GM12878 (cell line): ENCODE data around the gene PPP4R1. TPM values are rescaled to one million over a fixed set of nuclear protein-coding genes. Genes with fewer than 3 reads are reported as not detected.

Experiments used
- ATAC-seq: fragments of 200-7000 bp; cut with Tn5 transposase; 3 replicates; pipeline ENCODE4 v1.9.1; 2020; ENCODE audit warnings: mild to moderate bottlenecking, moderate library complexity
- BruUV-seq: library from RNA; stranded (reverse); fragments of 400-500 nt; replicated peaks from 2 replicates; lab custom pipeline; 2021; lab: Mats Ljungman, UMichigan
- CTCF ChIA-PET: fragments of 300-600 bp; sonication (Branson Sonifier 250); formaldehyde crosslinking; extraction: SDS; loops from one replicate; lab custom pipeline; 2021; ENCODE audit warnings: inconsistent platforms; lab: Yijun Ruan, JAX
- POLR2A ChIA-PET: fragments of 350-600 bp; formaldehyde crosslinking; extraction: SDS; loops from one replicate; lab custom pipeline; 2021; ENCODE audit warnings: inconsistent platforms; lab: Charles Lee
- RAD21 ChIA-PET: fragments of 300-600 bp; sonication (Branson Sonifier 250); formaldehyde crosslinking; loops from one replicate; lab custom pipeline; 2023; ENCODE audit warnings: antibody characterized with exemption; ENCODE audit not compliant: unreplicated experiment; lab: Charles Lee
- SMC1A ChIA-PET: fragments of 300-600 bp; sonication (Branson Sonifier 250); formaldehyde crosslinking; loops from one replicate; lab custom pipeline; 2023; ENCODE audit not compliant: unreplicated experiment, uncharacterized antibody; lab: Charles Lee
- DNase-seq: peaks from one replicate; pipeline ENCODE4 v3.0.0-alpha.2; 2011; ENCODE audit warnings: low read depth, low spot score
- FAIRE-seq: peaks from 3 replicates; lab custom pipeline; 2011; peaks lifted over from hg19 to GRCh38; lab: Jason Lieb, UNC
- H2AFZ ChIP-seq: 2 replicates; pipeline ENCODE4 v1.6.0; 2011; ENCODE audit warnings: low read depth, low read length, control low read depth; ENCODE audit not compliant: control insufficient read depth
- H3K27ac ChIP-seq: 2 replicates; pipeline ENCODE4 v1.5.1; 2011; ENCODE audit warnings: control low read depth; ENCODE audit not compliant: control insufficient read depth, insufficient read depth
- H3K27me3 ChIP-seq, 2 experiments: replicated peaks in 1 of 2; 2 replicates each; pipeline versions ENCODE4 v1.6.0 to v1.6.1; 2011; ENCODE audit warnings: low read length in 1 of 2; ENCODE audit not compliant: control insufficient read depth in 2 of 2, insufficient read depth in 2 of 2
- H3K36me3 ChIP-seq, 2 experiments: 2 replicates each; pipeline ENCODE4 v1.5.1; 2011; ENCODE audit warnings: low read length in 1 of 2; ENCODE audit not compliant: control insufficient read depth in 2 of 2, insufficient read depth in 2 of 2
- H3K4me1 ChIP-seq: 2 replicates; pipeline ENCODE4 v1.6.1; 2011; ENCODE audit warnings: mild to moderate bottlenecking, low read length, moderate library complexity, mixed read lengths; ENCODE audit not compliant: control insufficient read depth, insufficient read depth
- H3K4me2 ChIP-seq: 2 replicates; pipeline ENCODE4 v1.6.0; 2011; ENCODE audit warnings: control low read depth; ENCODE audit not compliant: control insufficient read depth, insufficient read depth
- H3K4me3 ChIP-seq: fragments of 200-600 bp; sonication (generic); 2 replicates; pipeline ENCODE4 v1.5.1; 2016
- H3K79me2 ChIP-seq: 2 replicates; pipeline ENCODE4 v1.6.0; 2011; ENCODE audit warnings: low read length; ENCODE audit not compliant: control insufficient read depth, insufficient read depth
- H3K9ac ChIP-seq: 2 replicates; pipeline ENCODE4 v1.8.0; 2011; ENCODE audit warnings: low read length, control low read depth, mixed read lengths; ENCODE audit not compliant: control insufficient read depth, insufficient read depth
- H3K9me3 ChIP-seq: replicated peaks from 3 replicates; pipeline ENCODE4 v1.5.1; 2011; ENCODE audit warnings: mild to moderate bottlenecking, low read length; ENCODE audit not compliant: control insufficient read depth, insufficient read depth
- H4K20me1 ChIP-seq: 2 replicates; pipeline ENCODE4 v1.6.0; 2011; ENCODE audit not compliant: control insufficient read depth, insufficient read depth
- CHD2 ChIP-seq: IDR thresholded peaks from 2 replicates; pipeline ENCODE4 v1.6.1; 2011; ENCODE audit warnings: low read depth, low read length, improper control_type of control experiment, borderline replicate concordance
- DPF2 ChIP-seq: fragments of 450-650 bp; IDR thresholded peaks from 2 replicates; pipeline ENCODE4 v1.6.1; 2017; ENCODE audit warnings: mild to moderate bottlenecking
- EED ChIP-seq: sonication (generic); IDR thresholded peaks from 2 replicates; pipeline ENCODE4 v1.6.1; 2016; ENCODE audit warnings: antibody characterized with exemption, low read depth
- IKZF2 ChIP-seq, 2 experiments: fragments of 450-650 bp; IDR thresholded peaks; 2 replicates each; pipeline ENCODE4 v1.6.1; 2017; ENCODE audit warnings: mild to moderate bottlenecking in 2 of 2, moderate library complexity in 2 of 2
- MYB ChIP-seq: fragments of 150-350 bp; IDR thresholded peaks from 2 replicates; pipeline ENCODE4 v1.6.1; 2014; ENCODE audit warnings: mild to moderate bottlenecking, low read depth, low read length, borderline replicate concordance
- NFIC ChIP-seq: IDR thresholded peaks from 2 replicates; pipeline ENCODE4 v1.6.1; 2012; ENCODE audit warnings: low read depth, mild to moderate bottlenecking, inconsistent platforms, low read length, moderate library complexity
- NFXL1 ChIP-seq: fragments of 450-650 bp; IDR thresholded peaks from 2 replicates; pipeline ENCODE4 v1.6.1; 2017; ENCODE audit warnings: antibody characterized with exemption, mild to moderate bottlenecking, borderline replicate concordance
- SP1 ChIP-seq: IDR thresholded peaks from one replicate; pipeline ENCODE4 v1.6.1; 2011; ENCODE audit warnings: low read depth, low read length
- TBL1XR1 ChIP-seq: IDR thresholded peaks from 2 replicates; pipeline ENCODE4 v1.6.1; 2012; ENCODE audit warnings: low read depth, low read length, improper control_type of control experiment
- TCF7 ChIP-seq: IDR thresholded peaks from 2 replicates; pipeline ENCODE4 v1.6.1; 2014; ENCODE audit warnings: antibody characterized with exemption, borderline replicate concordance
- WGBS: methylation state at CpG from one replicate; pipeline ENCODE4 v1.1.6; 2016; ENCODE audit warnings: low lambda C conversion rate; ENCODE audit not compliant: insufficient replicate concordance, insufficient coverage; ENCODE audit errors: missing lambda C conversion rate; 5-methylcytosine and 5-hydroxymethylcytosine counted together
- in situ Hi-C: fragments of 300-500 bp; cut with MboI; formaldehyde crosslinking; loops from 9 replicates; pipeline ENCODE4 v1.14.3; 2018; ENCODE audit warnings: mixed read lengths
- intact Hi-C: fragments of 100-400 bp; cut with micrococcal nuclease; formaldehyde crosslinking; loops from one replicate; pipeline ENCODE4 v1.14.2; 2022; ENCODE audit not compliant: unreplicated experiment
- polyA plus RNA-seq, 11 experiments: library from polyadenylated mRNA; depleted of rRNA in 4 of 11; unstranded in 6 of 11; stranded (reverse) in 5 of 11; fragments of >200 nt; fragmentation: Nextera tagmentation in 4 of 11; fragmentation: Illumina TruSeq in 1 of 11; extraction: Ambion mirVana in 4 of 11; extraction: Trizol in 1 of 11; gene quantifications; 1 replicate in 1 of 11; 2 replicates in 10 of 11; pipeline versions ENCODE4 v1.2.1 to v1.2.3, GENCODE V29; 2011 to 2016; ENCODE audit warnings: inconsistent platforms in 2 of 11, missing spikeins in 2 of 11, low read depth in 1 of 11
- total RNA-seq, 4 experiments: library from RNA; depleted of rRNA in 3 of 4; stranded (reverse); fragments of >200 nt in 3 of 4; fragmentation: Illumina TruSeq in 1 of 4; extraction: Trizol in 1 of 4; gene quantifications; 2 replicates each; pipeline versions ENCODE4 v1.2.1 to v1.2.3, GENCODE V29; 2013 to 2021
- TF ChIP-seq, protein P1 (sequence below): fragments of 450-650 bp; IDR thresholded peaks from 2 replicates; pipeline ENCODE4 v1.6.1; 2017; ENCODE audit warnings: mild to moderate bottlenecking, moderate library complexity

The PPP4R1 gene
- total and polyA plus RNA-seq, 10 of the 15 experiments (the other 5 are each of a cell fraction or from before 2014, with no cell fraction given), result 10.9 to 44.4 (median 26.0) TPM

DNA sequence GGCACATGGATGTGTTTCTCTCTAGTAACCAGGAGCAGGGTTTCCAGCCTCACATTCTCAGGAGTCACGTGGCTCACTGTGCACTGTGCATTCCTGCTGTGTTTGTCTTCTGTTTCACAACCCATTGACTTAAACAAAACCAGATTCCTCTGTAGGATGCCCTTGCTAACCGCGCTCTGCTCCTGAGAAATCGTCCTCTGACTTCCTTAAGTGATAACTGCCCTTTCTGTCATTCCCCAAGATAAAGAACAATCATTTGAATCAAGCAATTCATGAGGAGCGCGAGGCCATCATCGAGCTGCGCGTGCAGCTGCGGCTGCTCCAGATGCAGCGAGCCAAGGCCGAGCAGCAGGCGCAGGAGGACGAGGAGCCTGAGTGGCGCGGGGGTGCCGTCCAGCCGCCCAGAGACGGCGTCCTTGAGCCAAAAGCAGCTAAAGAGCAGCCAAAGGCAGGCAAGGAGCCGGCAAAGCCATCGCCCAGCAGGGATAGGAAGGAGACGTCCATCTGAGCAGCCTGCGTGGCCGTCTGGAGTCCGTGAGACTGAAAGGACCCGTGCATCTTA, 78.8 kb downstream of the PPP4R1 start:
- intact Hi-C loops, result no loop called here
- Histone ChIP-seq H3K9ac (no peak overlapping the region), H4K20me1 (no peaks in the 10 kb centered on the region), H3K36me3 (peaks cover 9 to 19% of the 10 kb centered on the region in 2 experiments), H3K9me3 (no peaks in the 10 kb centered on the region), H3K27me3 (no peaks in the 10 kb centered on the region), H3K4me2 (no peak overlapping the region), H2AFZ (no peak overlapping the region), H3K4me3 (no peak overlapping the region), H3K27ac (no peak overlapping the region), H3K79me2 (no peaks in the 10 kb centered on the region), H3K4me1 (no peaks in the 10 kb centered on the region)
- no peak for FAIRE-seq
- DNase-seq, result no peak
- 96% methylated on average over 27 of the region's 27 CpGs for WGBS
- ChIA-PET RAD21 (no interaction called here), CTCF (no interaction called here), POLR2A (no interaction called here), SMC1A (no interaction called here)
- TF ChIP-seq DPF2 (no peak), MYB (no peak), IKZF2 (IDR thresholded peaks at IDR 0.05) (no peak), NFXL1 (no peak), CHD2 (no peak), EED (no peak), TCF7 (no peak), NFIC (no peak), TBL1XR1 (no peak), SP1 (no peak)
- TF ChIP-seq, protein P1, sequence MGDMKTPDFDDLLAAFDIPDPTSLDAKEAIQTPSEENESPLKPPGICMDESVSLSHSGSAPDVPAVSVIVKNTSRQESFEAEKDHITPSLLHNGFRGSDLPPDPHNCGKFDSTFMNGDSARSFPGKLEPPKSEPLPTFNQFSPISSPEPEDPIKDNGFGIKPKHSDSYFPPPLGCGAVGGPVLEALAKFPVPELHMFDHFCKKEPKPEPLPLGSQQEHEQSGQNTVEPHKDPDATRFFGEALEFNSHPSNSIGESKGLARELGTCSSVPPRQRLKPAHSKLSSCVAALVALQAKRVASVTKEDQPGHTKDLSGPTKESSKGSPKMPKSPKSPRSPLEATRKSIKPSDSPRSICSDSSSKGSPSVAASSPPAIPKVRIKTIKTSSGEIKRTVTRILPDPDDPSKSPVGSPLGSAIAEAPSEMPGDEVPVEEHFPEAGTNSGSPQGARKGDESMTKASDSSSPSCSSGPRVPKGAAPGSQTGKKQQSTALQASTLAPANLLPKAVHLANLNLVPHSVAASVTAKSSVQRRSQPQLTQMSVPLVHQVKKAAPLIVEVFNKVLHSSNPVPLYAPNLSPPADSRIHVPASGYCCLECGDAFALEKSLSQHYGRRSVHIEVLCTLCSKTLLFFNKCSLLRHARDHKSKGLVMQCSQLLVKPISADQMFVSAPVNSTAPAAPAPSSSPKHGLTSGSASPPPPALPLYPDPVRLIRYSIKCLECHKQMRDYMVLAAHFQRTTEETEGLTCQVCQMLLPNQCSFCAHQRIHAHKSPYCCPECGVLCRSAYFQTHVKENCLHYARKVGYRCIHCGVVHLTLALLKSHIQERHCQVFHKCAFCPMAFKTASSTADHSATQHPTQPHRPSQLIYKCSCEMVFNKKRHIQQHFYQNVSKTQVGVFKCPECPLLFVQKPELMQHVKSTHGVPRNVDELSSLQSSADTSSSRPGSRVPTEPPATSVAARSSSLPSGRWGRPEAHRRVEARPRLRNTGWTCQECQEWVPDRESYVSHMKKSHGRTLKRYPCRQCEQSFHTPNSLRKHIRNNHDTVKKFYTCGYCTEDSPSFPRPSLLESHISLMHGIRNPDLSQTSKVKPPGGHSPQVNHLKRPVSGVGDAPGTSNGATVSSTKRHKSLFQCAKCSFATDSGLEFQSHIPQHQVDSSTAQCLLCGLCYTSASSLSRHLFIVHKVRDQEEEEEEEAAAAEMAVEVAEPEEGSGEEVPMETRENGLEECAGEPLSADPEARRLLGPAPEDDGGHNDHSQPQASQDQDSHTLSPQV, result no peak
- no TSS peak for BruUV-seq
- ATAC-seq, result no peak
- in situ Hi-C loops, result no loop called here
